ENCODE data around the gene CFAP73. TPM values are rescaled to one million over a fixed set of nuclear protein-coding genes. Genes with fewer than 3 reads are reported as not detected.

The CFAP73 gene
- total RNA-seq, 1 experiment from 2014 or later, result 0.34 TPM

DNA sequence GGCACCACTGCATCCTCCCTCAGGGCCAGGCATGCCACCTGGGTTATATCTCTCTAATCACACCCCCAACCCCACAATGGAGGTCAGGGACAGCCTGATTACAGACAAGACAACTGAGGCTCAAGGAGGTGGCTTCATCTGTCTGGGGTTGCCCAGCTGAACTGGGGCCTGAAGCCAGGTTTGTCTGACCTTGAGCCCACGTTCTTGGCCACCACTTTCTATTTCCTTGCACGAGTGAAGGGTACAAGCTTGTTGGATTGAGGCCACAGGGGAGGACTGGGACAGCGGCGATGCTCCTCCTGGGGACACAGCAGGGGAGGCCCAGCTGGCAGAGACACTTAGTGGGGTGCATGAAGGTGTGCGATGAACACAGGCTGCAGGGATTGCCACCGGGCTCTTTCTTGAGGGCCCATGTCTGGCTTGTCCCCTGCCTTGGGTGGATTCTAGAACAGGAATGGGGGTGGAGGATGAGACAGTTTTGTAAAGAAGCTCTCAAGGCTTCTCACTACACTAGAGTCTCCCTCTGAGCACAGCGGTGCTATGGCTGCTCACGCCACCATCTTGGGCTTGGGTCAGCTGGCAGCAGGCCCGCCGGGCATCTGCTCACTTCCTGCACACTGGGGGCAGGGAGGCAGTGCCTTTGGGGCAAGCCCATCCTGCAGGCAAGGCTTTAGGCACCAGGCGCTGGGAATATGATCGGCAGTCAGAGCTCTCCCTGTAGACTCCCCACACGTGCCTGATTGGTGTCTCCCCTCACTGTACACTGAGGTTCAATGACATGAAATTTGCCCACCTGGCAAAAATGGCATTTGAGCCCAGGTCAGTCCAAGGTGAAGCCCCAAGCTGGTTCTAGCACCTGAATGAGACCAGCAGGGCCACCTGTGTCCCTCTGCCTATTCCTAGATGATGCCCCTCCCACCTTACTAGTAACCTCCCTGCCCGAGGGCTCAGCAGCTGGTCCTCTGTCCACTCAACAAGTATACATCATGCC is 52.0 kb downstream of the CFAP73 start:
- Histone ChIP-seq H3K4me2 (ENCODE audit: low read length) (no peak overlapping the region), H3K4me1 (ENCODE audit: control insufficient read depth in 1 of 2, insufficient read depth in 2 of 2, low read length in 2 of 2) (peaks cover 18 to 34% of the 10 kb centered on the region in 2 experiments), H3K9me2 (ENCODE audit: insufficient read depth) (no peaks in the 10 kb centered on the region), H3K4me3 (replicated peaks in 1 of 2; ENCODE audit: low read depth in 1 of 2, low read length in 2 of 2) (no peak overlapping the region), H3K36me3 (ENCODE audit: control insufficient read depth in 1 of 2, insufficient read depth in 2 of 2, low read length in 2 of 2) (no peaks in the 10 kb centered on the region), H3K9ac (ENCODE audit: low read length) (no peak overlapping the region), H2AFZ (ENCODE audit: low read depth, low read length, poor library complexity, severe bottlenecking) (no peak overlapping the region), H3K27me3 (ENCODE audit: insufficient read depth, low read length) (no peaks in the 10 kb centered on the region), H3K9me3 (ENCODE audit: control insufficient read depth in 1 of 2, insufficient read depth in 1 of 2, low read depth in 1 of 2, low read length in 2 of 2) (no peaks in the 10 kb centered on the region), H4K20me1 (ENCODE audit: insufficient read depth) (no peaks in the 10 kb centered on the region), H3K79me2 (ENCODE audit: insufficient read depth, low read length) (no peaks in the 10 kb centered on the region), H3K27ac (ENCODE audit: low read depth, low read length) (no peak overlapping the region)
- BruUV-seq (replicated peaks), result no TSS peak
- no peak for ATAC-seq
- TF ChIP-seq CBX3 (IDR thresholded peaks at IDR 0.05; ENCODE audit: low read depth) (no peak), ZBTB33 (IDR thresholded peaks at IDR 0.05; ENCODE audit: extremely low read depth, insufficient replicate concordance, low read length) (no peak)
- ChIA-PET RAD21 (ENCODE audit: low non-redundant PET in 1 of 2, low total read pairs in 2 of 2, uncharacterized antibody in 2 of 2, unreplicated experiment in 2 of 2) (no interaction called here), CTCF (no interaction called here), POLR2A (no interaction called here)
- intact Hi-C loops (cut with micrococcal nuclease), result no loop called here
- no peak for DNase-seq (ENCODE audit: low read depth, low spot score)

GRCh38 chr12:113202300-113203075 is 53.0 kb downstream of the CFAP73 start:
- CTCF ChIA-PET, result interaction anchor here (1.1 kb wide), 1 partner anchor 209 kb away, joined by 3 read pairs; no protein-coding TSS in a partner anchor
- H3K79me2 ChIP-seq (ENCODE audit: insufficient read depth, low read length), result no peaks in the 10 kb centered on the region
- ATAC-seq (no peak), DNase-seq (ENCODE audit: low read depth, low spot score) (no peak)
- H2AFZ ChIP-seq (ENCODE audit: low read depth, low read length, poor library complexity, severe bottlenecking), result no peak overlapping the region
- H3K4me2 ChIP-seq (ENCODE audit: low read length), result no peak overlapping the region
- TF ChIP-seq ZBTB33 (IDR thresholded peaks at IDR 0.05; ENCODE audit: extremely low read depth, insufficient replicate concordance, low read length) (no peak), ZFX (IDR thresholded peaks at IDR 0.05) (no peak)
- TF ChIP-seq, protein P1, sequence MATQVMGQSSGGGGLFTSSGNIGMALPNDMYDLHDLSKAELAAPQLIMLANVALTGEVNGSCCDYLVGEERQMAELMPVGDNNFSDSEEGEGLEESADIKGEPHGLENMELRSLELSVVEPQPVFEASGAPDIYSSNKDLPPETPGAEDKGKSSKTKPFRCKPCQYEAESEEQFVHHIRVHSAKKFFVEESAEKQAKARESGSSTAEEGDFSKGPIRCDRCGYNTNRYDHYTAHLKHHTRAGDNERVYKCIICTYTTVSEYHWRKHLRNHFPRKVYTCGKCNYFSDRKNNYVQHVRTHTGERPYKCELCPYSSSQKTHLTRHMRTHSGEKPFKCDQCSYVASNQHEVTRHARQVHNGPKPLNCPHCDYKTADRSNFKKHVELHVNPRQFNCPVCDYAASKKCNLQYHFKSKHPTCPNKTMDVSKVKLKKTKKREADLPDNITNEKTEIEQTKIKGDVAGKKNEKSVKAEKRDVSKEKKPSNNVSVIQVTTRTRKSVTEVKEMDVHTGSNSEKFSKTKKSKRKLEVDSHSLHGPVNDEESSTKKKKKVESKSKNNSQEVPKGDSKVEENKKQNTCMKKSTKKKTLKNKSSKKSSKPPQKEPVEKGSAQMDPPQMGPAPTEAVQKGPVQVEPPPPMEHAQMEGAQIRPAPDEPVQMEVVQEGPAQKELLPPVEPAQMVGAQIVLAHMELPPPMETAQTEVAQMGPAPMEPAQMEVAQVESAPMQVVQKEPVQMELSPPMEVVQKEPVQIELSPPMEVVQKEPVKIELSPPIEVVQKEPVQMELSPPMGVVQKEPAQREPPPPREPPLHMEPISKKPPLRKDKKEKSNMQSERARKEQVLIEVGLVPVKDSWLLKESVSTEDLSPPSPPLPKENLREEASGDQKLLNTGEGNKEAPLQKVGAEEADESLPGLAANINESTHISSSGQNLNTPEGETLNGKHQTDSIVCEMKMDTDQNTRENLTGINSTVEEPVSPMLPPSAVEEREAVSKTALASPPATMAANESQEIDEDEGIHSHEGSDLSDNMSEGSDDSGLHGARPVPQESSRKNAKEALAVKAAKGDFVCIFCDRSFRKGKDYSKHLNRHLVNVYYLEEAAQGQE (IDR thresholded peaks at IDR 0.05; ENCODE audit: low read depth), result no peak
- no peaks in the 10 kb centered on the region for H3K36me3 ChIP-seq (ENCODE audit: control insufficient read depth in 1 of 2, insufficient read depth in 2 of 2, low read length in 2 of 2)
- no peak overlapping the region for H3K9ac ChIP-seq (ENCODE audit: low read length)
- no peaks in the 10 kb centered on the region for H3K27me3 ChIP-seq (ENCODE audit: insufficient read depth, low read length)
- H3K27ac ChIP-seq (ENCODE audit: low read depth, low read length), result no peak overlapping the region
- POLR2A ChIA-PET, result no interaction called here
- H3K9me3 ChIP-seq (ENCODE audit: control insufficient read depth in 1 of 2, insufficient read depth in 1 of 2, low read depth in 1 of 2, low read length in 2 of 2), result no peaks in the 10 kb centered on the region
- RAD21 ChIA-PET (ENCODE audit: low non-redundant PET in 1 of 2, low total read pairs in 2 of 2, uncharacterized antibody in 2 of 2, unreplicated experiment in 2 of 2), result no interaction called here
- no TSS peak for BruUV-seq (replicated peaks)
- intact Hi-C loops (cut with micrococcal nuclease), result no loop called here
- H3K4me1 ChIP-seq (ENCODE audit: control insufficient read depth in 1 of 2, insufficient read depth in 2 of 2, low read length in 2 of 2), result peaks cover 18 to 25% of the 10 kb centered on the region in 2 experiments
- no peak overlapping the region for H3K4me3 ChIP-seq (replicated peaks in 1 of 2; ENCODE audit: low read depth in 1 of 2, low read length in 2 of 2)
- no peaks in the 10 kb centered on the region for H4K20me1 ChIP-seq (ENCODE audit: insufficient read depth)
- H3K9me2 ChIP-seq (ENCODE audit: insufficient read depth), result no peaks in the 10 kb centered on the region

Measured in HCT116 (cell line).